Bronchial epithelial cell (primary cell): Measurements from ENCODE around the gene SARDH. TPM values are rescaled to one million over a fixed set of nuclear protein-coding genes. Genes with fewer than 3 reads are reported as not detected.

Source experiments
- DNase-seq: peaks from one replicate; pipeline ENCODE4 v3.0.0-alpha.2; 2010; ENCODE audit warnings: low read depth
- FAIRE-seq: peaks from 2 replicates; lab custom pipeline; 2011; peaks lifted over from hg19 to GRCh38; lab: Jason Lieb, UNC
- H3K27me3 ChIP-seq: 2 replicates; pipeline ENCODE4 v1.5.1; 2011; ENCODE audit warnings: low read length; ENCODE audit not compliant: control insufficient read depth, insufficient read depth
- H3K36me3 ChIP-seq: 2 replicates; pipeline ENCODE4 v1.5.1; 2011; ENCODE audit warnings: low read length; ENCODE audit not compliant: control insufficient read depth, insufficient read depth
- H3K4me3 ChIP-seq: 2 replicates; pipeline ENCODE4 v1.5.1; 2011; ENCODE audit warnings: mild to moderate bottlenecking, low read depth, low read length, control low read depth
- total RNA-seq: library from RNA; depleted of rRNA; stranded (reverse); fragments of >200 nt; gene quantifications from 2 replicates; pipeline ENCODE4 v1.2.1, GENCODE V29; 2014
- TF ChIP-seq, protein P1 (sequence below): IDR thresholded peaks from 2 replicates; pipeline ENCODE4 v1.5.1; 2011; ENCODE audit warnings: mild to moderate bottlenecking, moderate library complexity, low read length, control low read depth, inconsistent platforms; ENCODE audit not compliant: insufficient read depth, severe bottlenecking

The SARDH gene
- total RNA-seq, result under 0.01 and 0.26 TPM in 2 replicates

DNA sequence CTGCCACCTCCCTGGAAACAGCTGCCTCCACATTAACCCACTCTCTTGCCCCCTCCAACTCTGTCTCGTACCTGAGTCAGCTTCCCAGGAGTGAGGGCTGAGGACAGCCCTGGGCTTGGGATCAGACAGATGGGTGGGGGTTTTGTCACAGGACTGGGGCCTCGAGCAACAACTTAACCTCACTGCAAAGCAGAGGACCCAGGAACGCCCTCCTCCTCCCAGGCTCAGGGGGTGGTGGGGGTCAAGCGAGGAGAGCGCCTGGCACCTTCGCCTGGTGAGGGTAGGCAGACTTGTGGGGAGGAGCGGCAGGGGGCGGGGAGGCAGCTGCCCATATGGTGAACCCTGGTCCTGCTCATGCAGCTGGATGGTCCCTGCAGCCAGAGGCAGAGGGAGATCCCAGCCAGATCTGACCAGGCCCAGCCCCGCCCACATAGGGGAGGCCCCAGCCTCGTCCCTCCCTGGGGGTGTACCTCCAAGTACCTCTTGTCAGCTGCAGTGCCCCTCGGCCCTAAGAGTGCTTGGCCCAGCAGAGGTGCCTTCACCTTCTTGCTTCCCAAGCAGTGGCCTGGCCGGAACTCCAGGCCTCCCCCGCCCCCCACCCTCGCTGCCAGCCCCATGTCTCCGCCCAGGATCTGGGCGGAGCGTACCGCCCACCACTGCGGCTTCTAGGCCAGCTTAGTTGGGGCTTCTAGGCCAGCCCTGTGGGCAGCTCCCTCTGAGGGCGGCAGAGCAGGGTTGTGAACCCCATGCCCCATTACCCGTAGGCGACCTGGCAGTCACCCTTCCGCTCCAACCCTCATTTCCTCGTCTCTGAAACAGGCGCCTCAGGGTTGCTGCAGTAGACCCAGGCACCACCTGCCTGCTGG lies at the start of gene SARDH:
SARDH (minus strand) TSS at position 579 of the 866 bp plus-strand sequence. CDS start 4,179 bp downstream, outside the sequence.
- FAIRE-seq, result no peak

GRCh38 chr9:133787754-133788025 lies 49.5 kb upstream of the SARDH start:
- peak; percentile 7 for DNase-seq
- H3K36me3 ChIP-seq, result peaks cover 33% of the 10 kb centered on the region

More for the DNA sequence above, at the start of gene SARDH:
- TF ChIP-seq, protein P1, sequence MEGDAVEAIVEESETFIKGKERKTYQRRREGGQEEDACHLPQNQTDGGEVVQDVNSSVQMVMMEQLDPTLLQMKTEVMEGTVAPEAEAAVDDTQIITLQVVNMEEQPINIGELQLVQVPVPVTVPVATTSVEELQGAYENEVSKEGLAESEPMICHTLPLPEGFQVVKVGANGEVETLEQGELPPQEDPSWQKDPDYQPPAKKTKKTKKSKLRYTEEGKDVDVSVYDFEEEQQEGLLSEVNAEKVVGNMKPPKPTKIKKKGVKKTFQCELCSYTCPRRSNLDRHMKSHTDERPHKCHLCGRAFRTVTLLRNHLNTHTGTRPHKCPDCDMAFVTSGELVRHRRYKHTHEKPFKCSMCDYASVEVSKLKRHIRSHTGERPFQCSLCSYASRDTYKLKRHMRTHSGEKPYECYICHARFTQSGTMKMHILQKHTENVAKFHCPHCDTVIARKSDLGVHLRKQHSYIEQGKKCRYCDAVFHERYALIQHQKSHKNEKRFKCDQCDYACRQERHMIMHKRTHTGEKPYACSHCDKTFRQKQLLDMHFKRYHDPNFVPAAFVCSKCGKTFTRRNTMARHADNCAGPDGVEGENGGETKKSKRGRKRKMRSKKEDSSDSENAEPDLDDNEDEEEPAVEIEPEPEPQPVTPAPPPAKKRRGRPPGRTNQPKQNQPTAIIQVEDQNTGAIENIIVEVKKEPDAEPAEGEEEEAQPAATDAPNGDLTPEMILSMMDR, result no peak
- Histone ChIP-seq H3K27me3 (peaks cover 3% of the 10 kb centered on the region), H3K36me3 (no peaks in the 10 kb centered on the region), H3K4me3 (peak within 1 kb of the TSS; percentile 6)
- DNase-seq, result no peak

GRCh38 chr9:133786907-133787753 lies 49.0 kb upstream of the SARDH start:
- peaks cover 29% of the 10 kb centered on the region for H3K36me3 ChIP-seq
- FAIRE-seq (no peak), DNase-seq (no peak)
- H3K27me3 ChIP-seq, result no peaks in the 10 kb centered on the region
- H3K4me3 ChIP-seq, result no peak overlapping the region
- TF ChIP-seq, protein P1, result no peak

More at GRCh38 chr9:133787754-133788025, 49.5 kb upstream of the SARDH start:
- TF ChIP-seq, protein P1, result no peak
- no peaks in the 10 kb centered on the region for H3K27me3 ChIP-seq
- no peak overlapping the region for H3K4me3 ChIP-seq
- FAIRE-seq, result no peak

- TF ChIP-seq, protein P1, result no peak
- H3K36me3 ChIP-seq, result peaks cover 27% of the 10 kb centered on the region
- no peaks in the 10 kb centered on the region for H3K27me3 ChIP-seq
- DNase-seq, result no peak
- no peak overlapping the region for H3K4me3 ChIP-seq
- FAIRE-seq, result no peak
Measured at GRCh38 chr9:133786371-133786753, 48.2 kb upstream of the SARDH start.

- Histone ChIP-seq H3K36me3 (peaks cover 27% of the 10 kb centered on the region), H3K4me3 (no peak overlapping the region), H3K27me3 (no peaks in the 10 kb centered on the region)
- DNase-seq (peak; percentile 12), FAIRE-seq (no peak)
- TF ChIP-seq, protein P1, result no peak
Measured at GRCh38 chr9:133785753-133786370, 47.7 kb upstream of the SARDH start.
